ENCODE data around the gene NMRK2.

The NMRK2 gene

GRCh38 chr19:3982701-3983541, 50.1 kb downstream of the NMRK2 start:
- DNase-seq = no peak

- no peak for DNase-seq
Observed at GRCh38 chr19:3983542-3983914, 50.7 kb downstream of the NMRK2 start.

- DNase-seq = no peak
Observed at GRCh38 chr19:3983936-3984583, 51.2 kb downstream of the NMRK2 start.

GRCh38 chr19:3984584-3984907, 51.7 kb downstream of the NMRK2 start:
- no peak for DNase-seq

- DNase-seq = peak; percentile 87
Observed at GRCh38 chr19:3984908-3985642, 52.2 kb downstream of the NMRK2 start, which contains the start of gene EEF2. TSS of gene EEF2 (minus strand) at chr19:3985463. CDS start at chr19:3985380, 83 bp downstream.

GRCh38 chr19:3985643-3986259, 52.9 kb downstream of the NMRK2 start:
- DNase-seq = no peak

GRCh38 chr19:3986260-3987041, 53.6 kb downstream of the NMRK2 start:
- peak; percentile 88 for DNase-seq

GRCh38 chr19:3987619-3988371, 54.9 kb downstream of the NMRK2 start:
- DNase-seq = peak; percentile 88

- no peak for DNase-seq
Observed at GRCh38 chr19:3990815-3991117, 57.9 kb downstream of the NMRK2 start.
